ENCODE data around the gene LPCAT1.

LPCAT1 gene

DNA sequence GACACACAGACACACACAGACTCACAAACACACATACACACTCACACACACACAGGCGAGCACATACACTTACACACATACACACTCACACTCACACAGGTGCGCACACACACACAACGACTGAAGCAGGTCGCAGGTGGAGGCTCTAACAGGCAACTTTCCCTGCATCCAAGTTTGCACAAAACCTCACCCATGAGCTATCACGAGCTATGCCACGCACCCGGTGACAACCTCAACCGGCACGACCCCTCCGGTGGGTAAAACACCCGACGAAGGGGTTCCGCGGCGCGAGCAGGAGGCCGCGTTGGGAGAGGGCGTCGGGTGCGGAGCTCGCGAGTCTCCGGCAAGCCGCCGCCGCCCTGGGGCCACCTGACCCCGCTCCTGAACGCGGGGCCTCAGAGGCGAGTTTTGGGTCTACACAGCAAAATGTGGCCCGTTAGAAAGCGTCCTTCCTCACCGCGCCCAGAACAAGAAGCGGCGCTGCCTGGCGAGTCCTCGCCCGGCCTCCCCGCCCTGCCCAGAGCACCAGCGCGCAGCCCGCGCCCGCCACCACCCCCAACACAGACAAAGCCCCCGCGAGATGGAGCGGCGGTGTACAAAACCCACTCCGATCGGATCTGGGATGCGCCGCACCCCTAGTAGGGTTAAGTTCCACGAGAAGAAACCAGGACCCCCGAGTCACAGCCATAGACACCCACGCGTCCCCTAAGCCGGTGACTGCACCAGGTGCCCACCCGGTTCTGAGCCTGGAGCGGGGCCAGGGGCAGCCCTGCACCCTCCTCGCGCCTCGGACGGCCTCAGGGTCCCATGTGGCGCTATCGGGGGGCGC, 79.2 kb downstream of the LPCAT1 start:
- DNase-seq (ENCODE audit: low read depth in 2 of 2): no peak

GRCh38 chr5:1443991-1444360, 79.8 kb downstream of the LPCAT1 start:
- no peak for DNase-seq (ENCODE audit: low read depth in 2 of 2)

GRCh38 chr5:1443171-1443570, 80.6 kb downstream of the LPCAT1 start:
- no peak for DNase-seq (ENCODE audit: low read depth in 2 of 2)

GRCh38 chr5:1442222-1443145, 81.3 kb downstream of the LPCAT1 start:
- DNase-seq (ENCODE audit: low read depth in 2 of 2): no peak

DNA sequence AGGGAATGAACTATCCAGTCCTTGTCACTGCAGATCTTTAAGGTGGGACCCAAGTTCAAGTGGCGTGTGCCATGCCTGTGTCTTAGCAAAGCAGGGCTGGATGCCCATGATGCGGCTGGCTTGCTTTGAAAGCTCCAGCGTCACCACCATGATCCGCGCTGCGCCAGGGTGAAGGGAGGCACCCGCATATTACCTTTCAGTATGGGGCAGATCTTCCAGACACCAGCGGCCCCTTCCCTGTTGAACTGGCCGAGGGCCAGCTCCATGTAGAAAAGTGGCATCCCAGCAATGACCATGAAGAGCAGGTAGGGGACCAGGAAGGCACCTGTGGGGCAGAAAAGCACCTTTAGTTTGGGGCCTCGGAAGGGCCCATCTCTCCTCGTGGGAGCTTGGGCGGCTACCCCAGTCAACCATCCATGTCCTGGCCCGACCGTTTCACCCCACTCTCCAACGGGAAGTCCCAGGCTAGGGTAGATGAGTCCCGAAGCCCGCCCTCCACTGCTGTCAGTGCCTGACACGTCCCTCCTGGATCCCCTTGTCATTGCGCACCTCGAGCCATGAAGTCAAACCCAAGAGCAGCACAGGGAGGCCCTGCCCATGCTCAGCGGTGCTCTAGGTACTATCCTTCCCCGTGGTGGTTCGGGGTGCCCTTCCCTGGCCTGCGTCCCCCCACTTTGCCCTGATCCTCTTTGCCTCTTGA, 82.4 kb downstream of the LPCAT1 start:
- no peak for DNase-seq (ENCODE audit: low read depth in 2 of 2)

- no peak for DNase-seq (ENCODE audit: low read depth in 2 of 2)
These were observed 83.7 kb downstream of the LPCAT1 start for GRCh38 chr5:1440098-1440493.

- DNase-seq (ENCODE audit: low read depth in 2 of 2): no peak
These were observed 84.2 kb downstream of the LPCAT1 start for GRCh38 chr5:1439388-1440097.

DNA sequence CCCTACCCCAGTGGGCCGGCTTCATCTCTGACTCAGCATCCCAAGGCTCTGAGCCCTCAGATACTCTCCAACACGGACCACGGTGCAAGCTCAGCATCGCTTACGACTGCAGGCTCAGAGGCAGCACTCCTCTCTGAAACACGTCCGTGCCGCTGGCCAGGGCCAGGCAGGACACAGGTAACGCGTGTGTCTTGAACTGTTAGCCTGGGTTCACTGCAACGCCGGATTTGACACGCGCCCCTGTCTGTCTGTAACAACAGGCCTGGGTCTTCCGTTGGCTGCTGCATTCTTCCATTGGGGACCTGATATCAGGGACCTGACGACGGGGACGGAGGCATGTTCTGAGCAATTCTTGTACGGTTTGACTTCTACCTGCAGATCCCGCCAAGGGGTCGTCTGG, 84.9 kb downstream of the LPCAT1 start:
- DNase-seq (ENCODE audit: low read depth in 2 of 2): no peak

- DNase-seq (ENCODE audit: low read depth in 2 of 2): no peak
These were observed 85.7 kb downstream of the LPCAT1 start for GRCh38 chr5:1437876-1438559.

GRCh38 chr5:1437226-1437829, 86.4 kb downstream of the LPCAT1 start:
- no peak for DNase-seq (ENCODE audit: low read depth in 2 of 2)

- DNase-seq (ENCODE audit: low read depth in 2 of 2): no peak
These were observed 87.1 kb downstream of the LPCAT1 start for GRCh38 chr5:1436681-1437080.

GRCh38 chr5:1436036-1436435, 87.7 kb downstream of the LPCAT1 start:
- no peak for DNase-seq (ENCODE audit: low read depth in 2 of 2)

GRCh38 chr5:1435369-1435768, 88.4 kb downstream of the LPCAT1 start:
- DNase-seq (ENCODE audit: low read depth in 2 of 2): no peak

GRCh38 chr5:1432296-1432695, 91.5 kb downstream of the LPCAT1 start:
- no peak for DNase-seq (ENCODE audit: low read depth in 2 of 2)

- DNase-seq (ENCODE audit: low read depth in 2 of 2): no peak
These were observed 91.9 kb downstream of the LPCAT1 start for GRCh38 chr5:1431896-1432295.

DNA sequence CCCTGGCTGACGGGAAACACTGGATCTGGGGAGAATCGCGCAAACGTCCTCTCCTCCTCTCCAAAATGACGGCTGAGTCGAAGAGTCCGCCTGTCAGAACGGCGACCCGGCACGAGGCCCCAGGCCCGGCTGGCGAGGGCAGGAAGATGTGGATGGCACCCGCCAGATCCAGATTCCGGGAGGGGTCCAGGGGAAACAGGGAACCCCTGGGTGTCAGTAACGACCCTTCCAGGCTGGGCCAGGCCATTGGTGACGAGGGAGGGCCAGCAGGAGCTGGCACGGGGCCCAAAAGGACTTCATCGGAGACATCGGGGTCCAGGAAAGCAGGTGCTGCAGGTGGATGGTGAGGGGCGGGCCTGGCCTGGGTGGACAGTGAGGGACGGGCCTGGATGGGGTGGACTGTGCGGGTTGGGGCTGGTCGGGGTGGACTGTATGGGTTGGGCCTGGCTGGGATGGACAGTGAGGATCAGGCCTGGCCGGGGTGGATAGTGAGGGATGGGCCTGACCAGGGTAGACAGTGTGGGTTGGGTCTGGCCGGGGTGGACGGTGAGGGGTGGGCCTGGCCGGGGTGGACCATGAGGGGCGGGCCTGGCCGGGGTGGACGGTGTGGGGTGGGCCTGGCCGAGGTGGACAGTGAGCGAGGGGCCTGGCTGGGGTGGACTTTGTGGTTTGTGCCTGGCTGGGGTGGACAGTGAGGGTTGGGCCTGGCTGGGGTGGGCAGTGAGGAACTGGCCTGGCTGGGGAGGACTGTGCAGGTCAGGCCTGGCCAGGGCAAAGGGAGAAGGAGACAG, 92.5 kb downstream of the LPCAT1 start:
- no peak for DNase-seq (ENCODE audit: low read depth in 2 of 2)

DNA sequence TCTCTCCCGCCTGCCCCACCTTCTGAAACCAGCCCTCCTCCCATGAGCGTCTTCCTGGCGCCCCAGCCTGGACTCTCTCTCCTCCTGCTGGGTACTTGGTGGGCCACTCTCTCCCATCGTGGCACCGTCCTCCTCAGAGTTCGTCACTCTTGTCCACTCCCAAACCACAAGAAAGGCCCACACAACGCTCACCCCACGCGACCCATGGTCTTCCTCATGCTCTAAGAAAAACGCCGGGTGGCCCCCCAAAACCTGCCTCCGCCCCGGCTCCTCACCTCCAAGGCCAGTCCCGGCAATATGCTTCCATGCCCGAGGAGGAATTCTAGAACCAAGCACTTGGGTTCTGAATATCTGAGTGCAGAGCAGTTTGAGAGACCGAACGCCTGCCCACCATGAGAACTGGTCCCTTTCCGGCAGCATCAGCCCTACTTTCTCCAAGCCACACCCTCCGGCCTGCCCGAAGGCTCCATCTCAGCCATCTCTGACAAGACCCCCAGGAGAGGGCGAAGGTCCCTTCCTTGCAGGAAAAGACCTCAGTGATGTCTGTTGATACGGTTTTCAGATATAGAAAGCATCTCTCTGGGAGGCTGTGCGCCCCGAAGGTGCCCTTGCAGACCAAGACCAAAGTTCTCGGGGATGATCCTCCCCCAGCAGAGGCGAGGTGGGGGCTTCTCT, 93.5 kb downstream of the LPCAT1 start:
- no peak for DNase-seq (ENCODE audit: low read depth in 2 of 2)

GRCh38 chr5:1429496-1429895, 94.3 kb downstream of the LPCAT1 start:
- DNase-seq (ENCODE audit: low read depth in 2 of 2): no peak

- DNase-seq (ENCODE audit: low read depth in 2 of 2): no peak
These were observed 94.7 kb downstream of the LPCAT1 start for GRCh38 chr5:1429066-1429465.

All from stimulated activated CD8-positive, alpha-beta memory T cell treated with anti-CD3 and anti-CD28 coated beads, Interleukin-15, amount 100 ng/mL, for 48 hours (primary cell).